Ovary (tissue), 3 donors: ENCODE data around the gene GPC4.

Experiments used
- EP300 ChIP-seq: sonication (generic); formaldehyde crosslinking; IDR thresholded peaks from one replicate; pipeline ENCODE4 v1.6.1; 2017; ENCODE audit warnings: antibody characterized with exemption
- POLR2A ChIP-seq: fragments of 450-650 bp; IDR thresholded peaks from one replicate; pipeline ENCODE4 v1.6.1; 2017; ENCODE audit warnings: antibody characterized with exemption, mild to moderate bottlenecking, moderate library complexity
- TF ChIP-seq, protein P1 (sequence below), 3 donors: fragments of 450-650 bp in 2 of 3; fragments of 200-600 bp in 1 of 3; IDR thresholded peaks; one replicate each; pipeline versions ENCODE4 v1.5.1 to v1.8.0; 2016 to 2022; ENCODE audit warnings: antibody characterized with exemption in 3 of 3, mild to moderate bottlenecking in 1 of 3
- donor health status: DM: no; HTN: no; CAD: no.

DNA sequence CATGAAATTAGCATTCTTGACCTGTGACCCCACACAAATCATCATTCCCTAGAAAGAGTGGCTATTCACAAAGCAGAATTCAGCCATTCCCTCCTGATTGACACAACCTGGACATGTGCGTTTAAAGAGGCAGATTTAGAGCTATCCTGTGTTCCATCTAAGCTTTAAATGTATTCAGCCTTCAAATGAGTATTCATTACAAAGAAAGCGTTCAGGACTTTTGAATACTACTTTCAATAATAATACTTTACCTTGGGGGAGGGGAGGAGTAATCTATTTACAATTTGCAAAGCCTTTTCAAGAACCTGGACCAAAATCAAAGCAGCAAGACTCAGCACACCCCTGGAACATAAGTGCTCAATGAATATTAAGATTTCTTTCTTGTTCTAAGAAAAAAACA is 22.5 kb upstream of the GPC4 start:
- TF ChIP-seq EP300 (no peak), POLR2A (no peak)
- TF ChIP-seq, protein P1, sequence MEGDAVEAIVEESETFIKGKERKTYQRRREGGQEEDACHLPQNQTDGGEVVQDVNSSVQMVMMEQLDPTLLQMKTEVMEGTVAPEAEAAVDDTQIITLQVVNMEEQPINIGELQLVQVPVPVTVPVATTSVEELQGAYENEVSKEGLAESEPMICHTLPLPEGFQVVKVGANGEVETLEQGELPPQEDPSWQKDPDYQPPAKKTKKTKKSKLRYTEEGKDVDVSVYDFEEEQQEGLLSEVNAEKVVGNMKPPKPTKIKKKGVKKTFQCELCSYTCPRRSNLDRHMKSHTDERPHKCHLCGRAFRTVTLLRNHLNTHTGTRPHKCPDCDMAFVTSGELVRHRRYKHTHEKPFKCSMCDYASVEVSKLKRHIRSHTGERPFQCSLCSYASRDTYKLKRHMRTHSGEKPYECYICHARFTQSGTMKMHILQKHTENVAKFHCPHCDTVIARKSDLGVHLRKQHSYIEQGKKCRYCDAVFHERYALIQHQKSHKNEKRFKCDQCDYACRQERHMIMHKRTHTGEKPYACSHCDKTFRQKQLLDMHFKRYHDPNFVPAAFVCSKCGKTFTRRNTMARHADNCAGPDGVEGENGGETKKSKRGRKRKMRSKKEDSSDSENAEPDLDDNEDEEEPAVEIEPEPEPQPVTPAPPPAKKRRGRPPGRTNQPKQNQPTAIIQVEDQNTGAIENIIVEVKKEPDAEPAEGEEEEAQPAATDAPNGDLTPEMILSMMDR (IDR thresholded peaks at IDR 0.05), result no peak
